ENCODE results near the gene RAB27B.

Gene RAB27B

DNA sequence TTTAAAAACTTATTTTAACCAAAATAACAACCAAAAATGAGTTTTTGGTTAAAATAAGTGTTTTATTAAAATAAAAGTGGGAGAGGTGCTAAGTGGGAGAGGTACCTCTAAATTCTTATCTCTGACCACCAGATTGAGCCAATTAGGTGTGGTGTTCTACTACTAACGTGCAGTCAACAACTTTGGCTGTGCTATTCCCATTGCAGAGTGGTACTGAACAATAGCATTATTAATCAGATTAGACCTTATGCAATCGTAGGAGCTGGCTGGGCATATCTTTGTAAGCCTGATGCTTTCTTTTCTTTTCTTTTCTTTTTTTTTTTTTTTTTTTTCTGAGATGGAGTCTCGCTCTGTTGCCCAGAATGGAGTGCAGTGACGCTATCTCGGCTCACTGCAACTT is 38.9 kb downstream of the RAB27B start:
- no peak for DNase-seq (ENCODE audit: low read depth)

DNA sequence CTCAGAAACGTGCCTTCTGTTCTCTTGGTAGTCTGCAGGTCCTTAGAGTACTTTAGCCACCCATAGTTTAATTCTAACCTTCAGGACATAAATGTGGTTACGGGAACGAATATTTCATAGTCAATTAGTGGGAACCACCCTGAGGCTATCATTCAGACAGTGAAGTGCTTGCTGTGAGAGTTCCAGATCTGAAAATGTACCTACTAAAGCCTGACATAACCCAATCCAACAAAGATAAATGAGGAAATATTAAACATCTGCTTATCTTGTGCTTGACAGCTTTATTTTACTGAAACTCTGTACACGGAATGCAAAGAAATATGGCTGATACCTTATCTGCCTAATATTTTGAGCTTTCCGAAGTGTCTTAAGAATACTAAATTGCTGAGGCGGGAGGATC is 43.0 kb downstream of the RAB27B start:
- no peak for DNase-seq (ENCODE audit: low read depth)

- DNase-seq (ENCODE audit: low read depth) = no peak
Observed at GRCh38 chr18:54872681-54873080, 44.4 kb downstream of the RAB27B start.

DNA sequence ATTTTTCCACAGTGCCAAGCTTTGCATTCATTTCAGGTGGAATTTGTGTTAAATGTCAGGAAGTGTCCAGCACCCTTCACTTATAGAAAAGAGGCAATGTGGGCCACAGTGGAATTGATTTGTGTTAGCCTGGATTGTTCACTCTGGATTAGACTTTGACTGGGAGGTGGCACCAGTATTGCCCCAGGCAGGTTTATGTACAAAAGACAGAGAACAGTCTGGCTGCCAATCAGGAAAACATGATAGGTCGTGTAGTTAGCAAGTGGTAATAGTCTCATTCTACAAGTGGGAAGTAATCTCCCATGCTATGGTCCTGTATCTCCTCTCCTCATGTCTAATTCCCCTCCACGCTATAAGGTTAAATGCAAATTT is 45.6 kb downstream of the RAB27B start:
- no peak for DNase-seq (ENCODE audit: low read depth)

DNA sequence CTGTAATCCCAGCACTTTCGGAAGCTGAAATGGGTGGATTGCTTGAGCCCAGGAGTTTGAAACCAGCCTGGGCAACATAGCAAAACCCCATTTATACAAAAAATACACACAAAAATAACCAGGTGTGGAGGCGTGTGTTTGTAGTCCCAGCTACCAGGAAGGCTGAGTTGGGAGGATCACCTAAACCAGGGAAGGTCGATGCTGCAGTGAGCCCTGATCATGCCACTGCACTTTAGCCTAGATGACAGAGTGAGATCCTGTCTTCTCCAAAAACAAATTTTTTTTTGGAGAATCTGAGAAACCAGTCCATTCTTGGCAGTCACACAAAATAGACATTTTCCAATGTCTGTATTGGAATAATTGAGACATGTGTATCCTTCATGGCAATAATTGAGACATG is 46.8 kb downstream of the RAB27B start:
- no peak for DNase-seq (ENCODE audit: low read depth)

GRCh38 chr18:54877076-54877475 is 48.8 kb downstream of the RAB27B start:
- no peak for DNase-seq (ENCODE audit: low read depth)

DNA sequence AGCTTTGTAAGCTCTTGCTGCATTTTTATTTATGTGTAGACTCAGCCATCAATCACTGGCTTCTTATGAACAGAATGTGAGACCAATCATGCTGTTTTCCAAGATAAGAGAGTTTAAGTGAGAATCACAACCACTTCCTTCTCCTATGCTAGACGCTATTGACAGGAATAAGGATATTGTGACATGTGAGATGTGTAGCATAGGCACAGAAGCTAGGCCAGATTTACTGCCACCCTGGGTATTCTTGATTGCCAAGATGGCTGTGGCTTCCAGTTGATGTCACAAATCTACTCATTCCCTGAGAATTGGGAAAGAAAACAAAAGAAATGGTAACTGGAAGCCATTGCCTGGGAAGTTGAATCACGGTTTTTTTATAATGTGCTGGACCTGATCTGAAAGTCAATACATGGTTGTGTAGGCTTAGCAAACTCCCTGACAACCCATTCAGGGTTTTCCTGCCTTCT is 49.9 kb downstream of the RAB27B start:
- DNase-seq (ENCODE audit: low read depth) = no peak

- DNase-seq (ENCODE audit: low read depth) = no peak
Observed at GRCh38 chr18:54878659-54879358, 50.5 kb downstream of the RAB27B start.

- DNase-seq (ENCODE audit: low read depth) = no peak
Observed at GRCh38 chr18:54879691-54880090, 51.4 kb downstream of the RAB27B start.

DNA sequence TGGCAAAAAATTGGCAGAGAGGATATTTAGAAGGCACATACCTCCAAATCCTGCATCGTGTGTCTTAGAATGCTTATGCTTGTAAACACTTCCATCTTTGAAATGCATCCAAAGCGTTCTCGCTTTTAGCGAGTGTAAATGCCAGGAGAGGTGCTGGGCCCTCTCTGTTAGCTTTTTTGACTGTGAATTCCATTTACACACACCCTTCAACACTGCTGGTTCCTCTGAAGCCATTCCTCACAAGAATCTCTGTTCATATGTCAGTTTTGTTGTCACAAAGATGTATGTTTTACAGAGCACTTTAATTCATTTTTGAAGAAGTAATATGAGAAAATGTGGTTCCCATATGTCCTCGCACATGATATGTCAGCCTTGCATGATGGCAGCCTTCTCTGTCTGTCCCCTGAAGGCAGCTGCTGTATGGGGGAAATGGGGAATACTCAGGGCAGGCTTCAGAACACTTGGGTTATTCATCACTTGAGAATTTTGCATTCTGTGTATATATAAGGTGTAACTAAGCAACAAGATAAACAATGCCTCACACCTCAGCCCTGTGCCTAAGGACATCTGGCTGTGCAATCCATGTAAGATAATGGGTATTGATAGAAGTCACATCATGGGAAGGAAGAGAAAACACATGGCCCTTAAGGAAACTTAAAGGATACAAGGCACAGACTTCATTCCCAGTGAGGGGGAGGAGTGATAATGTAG is 52.3 kb downstream of the RAB27B start:
- no peak for DNase-seq (ENCODE audit: low read depth)

DNA sequence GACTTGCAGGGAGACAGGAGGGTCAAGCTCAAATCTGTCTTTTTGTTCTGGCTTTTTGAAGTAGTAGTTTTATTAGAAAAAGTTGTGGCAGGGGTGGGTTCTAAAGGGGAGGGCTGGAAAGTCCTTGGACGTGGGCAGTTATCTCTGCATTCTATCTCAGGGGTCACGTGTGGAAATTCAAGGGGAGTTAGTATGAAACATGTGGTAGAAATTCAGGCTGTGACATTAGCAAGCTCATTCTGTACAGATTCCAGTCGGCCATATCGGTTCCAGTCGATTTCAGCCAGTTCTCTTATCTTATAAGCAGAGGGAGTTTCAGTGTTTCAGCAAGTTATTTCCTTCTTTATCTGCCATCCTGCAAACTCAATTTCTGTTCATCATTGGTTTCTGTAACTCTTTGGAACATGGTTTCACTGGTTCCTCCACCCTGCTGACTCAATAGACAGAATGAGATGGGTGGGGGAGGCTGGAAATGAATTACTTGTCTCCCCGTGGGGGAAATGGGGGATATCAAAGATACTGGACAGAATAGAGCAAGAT is 53.0 kb downstream of the RAB27B start:
- DNase-seq (ENCODE audit: low read depth) = no peak

DNA sequence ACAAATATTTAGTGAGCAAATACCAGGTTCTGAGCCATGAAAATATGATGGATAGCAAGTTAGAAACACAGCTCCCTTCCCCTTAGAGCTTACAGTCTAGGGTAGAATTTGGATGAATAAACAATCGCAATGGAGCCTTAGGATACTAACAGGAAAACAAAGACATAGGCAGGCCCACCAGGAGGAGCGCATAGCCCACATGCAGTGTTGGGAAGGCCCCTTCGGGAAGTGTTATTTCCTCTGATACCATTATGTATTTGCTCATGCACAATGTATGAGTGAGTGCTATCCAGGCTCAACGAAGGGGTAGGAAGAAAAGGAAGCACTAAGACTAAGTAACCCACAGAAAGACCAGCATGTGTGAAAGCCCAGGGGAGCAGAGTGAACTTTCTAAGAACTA is 54.0 kb downstream of the RAB27B start:
- no peak for DNase-seq (ENCODE audit: low read depth)

- DNase-seq (ENCODE audit: low read depth) = no peak
Observed at GRCh38 chr18:54883816-54884604, 55.7 kb downstream of the RAB27B start.

DNA sequence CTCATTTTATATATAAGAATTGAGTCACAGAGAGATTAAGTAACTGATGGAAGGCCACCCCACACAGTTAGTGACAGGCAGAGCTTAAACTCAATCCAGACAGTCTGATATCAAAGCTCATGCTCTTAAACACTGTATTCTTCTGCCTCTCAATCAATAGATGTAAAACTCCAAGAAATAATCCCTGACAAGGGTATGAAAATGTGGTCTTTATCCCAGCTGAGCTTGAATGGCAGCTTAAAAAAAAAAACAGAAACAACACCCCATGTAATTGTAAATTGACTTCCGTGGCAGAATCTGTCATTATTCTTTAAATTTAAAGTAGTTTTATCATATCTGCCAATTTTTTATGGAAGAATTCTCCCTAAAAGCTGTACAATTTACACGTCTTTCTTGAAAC is 60.1 kb downstream of the RAB27B start:
- no peak for DNase-seq (ENCODE audit: low read depth)

GRCh38 chr18:54888933-54889332 is 60.7 kb downstream of the RAB27B start:
- DNase-seq (ENCODE audit: low read depth) = no peak

- DNase-seq (ENCODE audit: low read depth) = no peak
Observed at GRCh38 chr18:54899500-54899899, 71.2 kb downstream of the RAB27B start.

- DNase-seq (ENCODE audit: low read depth) = no peak
Observed at GRCh38 chr18:54900290-54900689, 72.0 kb downstream of the RAB27B start.

DNA sequence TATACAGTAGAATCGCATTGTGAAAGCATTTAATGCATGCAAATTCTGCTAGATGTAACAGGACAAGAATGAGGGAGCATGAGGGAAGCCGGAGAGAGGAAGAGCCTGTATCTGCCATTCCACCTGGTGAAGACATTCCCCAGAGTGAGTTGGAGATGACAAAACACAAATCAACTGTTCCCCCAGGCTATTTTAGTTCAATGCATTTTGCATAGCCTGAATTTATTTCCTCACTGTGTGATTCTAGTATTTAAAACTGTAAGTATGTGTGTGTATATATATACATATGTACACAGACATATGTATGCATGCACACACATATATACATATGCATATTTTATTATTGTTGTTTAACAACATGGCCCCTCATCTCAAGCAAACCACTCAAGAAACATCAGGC is 76.3 kb downstream of the RAB27B start:
- no peak for DNase-seq (ENCODE audit: low read depth)

DNA sequence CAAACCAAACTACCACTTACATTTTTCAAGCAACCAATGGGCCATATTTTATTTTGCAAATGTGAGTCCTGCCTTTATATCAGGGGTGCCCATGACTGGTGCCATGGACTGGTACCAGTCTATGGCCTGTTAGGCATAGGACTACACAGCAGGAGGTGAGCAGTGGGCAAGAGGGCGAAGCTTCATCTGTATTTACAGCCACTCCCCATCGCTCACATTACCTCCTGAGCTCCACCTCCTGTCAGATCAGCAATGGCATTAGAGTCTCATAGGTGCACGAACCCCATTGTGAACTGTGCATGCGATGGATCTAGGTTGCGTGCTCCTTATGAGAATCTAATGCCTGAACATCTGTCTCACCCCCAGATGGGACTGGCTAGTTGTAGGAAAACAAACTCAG is 77.4 kb downstream of the RAB27B start:
- no peak for DNase-seq (ENCODE audit: low read depth)

DNA sequence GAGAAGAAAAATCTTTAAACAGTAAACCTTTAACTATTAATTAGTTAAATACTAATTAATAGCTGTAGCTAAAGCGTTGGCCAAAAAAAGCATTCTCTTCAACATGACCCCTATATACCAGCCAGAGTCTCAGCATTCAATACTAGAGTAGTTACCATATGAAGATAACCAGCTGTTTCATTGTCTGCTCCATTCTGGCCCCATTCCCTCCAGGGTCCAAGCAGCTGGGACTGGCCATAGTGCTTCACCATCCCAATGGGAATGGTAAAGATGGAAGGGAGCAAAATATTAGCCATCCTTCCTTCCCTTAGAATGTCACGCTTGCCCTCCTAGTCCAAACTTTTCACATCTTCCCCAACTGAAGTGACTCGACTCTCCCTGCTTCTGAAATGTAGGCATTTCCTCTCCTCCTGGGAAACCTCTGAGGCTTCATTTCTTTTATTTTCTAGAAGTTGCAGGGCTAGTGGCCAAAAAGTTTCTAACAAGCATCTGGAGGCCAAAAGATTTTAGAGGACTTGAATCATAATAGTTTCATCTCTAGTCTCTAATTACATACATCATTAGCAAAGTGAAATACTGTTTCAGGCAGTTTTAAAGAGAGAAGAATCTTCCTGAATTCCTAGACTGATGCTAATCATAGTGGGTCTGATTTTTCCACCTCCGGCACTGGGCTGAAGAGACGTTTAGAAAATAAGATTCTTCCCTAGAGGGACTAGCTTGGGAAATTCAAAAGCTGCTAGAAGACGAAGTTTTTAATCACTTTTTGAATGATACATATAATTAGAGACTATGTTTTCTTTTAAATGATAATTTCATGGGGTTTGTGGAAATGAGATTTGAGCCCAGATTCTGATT is 78.3 kb downstream of the RAB27B start:
- DNase-seq (ENCODE audit: low read depth) = no peak

DNA sequence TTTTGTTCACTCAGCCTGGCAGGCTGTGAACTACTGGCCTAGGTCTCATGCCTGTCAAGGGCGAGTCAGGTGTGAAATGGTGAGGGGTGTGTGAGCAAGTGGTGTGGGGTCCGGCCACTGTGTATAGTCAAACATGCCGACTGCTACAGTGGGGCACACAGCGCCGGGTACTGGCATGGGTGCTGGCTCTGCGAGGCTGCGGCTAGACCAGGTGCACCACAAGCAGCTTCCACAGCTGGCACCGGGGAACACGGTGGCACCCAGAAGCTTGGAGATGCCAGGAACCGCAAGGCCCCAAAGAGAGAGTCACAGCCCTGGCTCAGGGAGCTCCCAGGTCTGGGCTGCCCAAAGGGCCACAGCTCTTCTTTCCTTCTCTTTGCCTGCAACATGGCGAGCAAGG is 81.3 kb downstream of the RAB27B start:
- no peak for DNase-seq (ENCODE audit: low read depth)
